HEK293 (cell line): ENCODE data around the gene SNRNP70.

Source experiments
- HOXC10 ChIP-seq: sonication (generic); formaldehyde crosslinking; IDR thresholded peaks from 2 replicates; pipeline ENCODE4 v1.8.1; 2023; ENCODE audit warnings: mild to moderate bottlenecking, missing genetic modification reagents
- MEIS1 ChIP-seq: sonication (generic); formaldehyde crosslinking; IDR thresholded peaks from 2 replicates; pipeline ENCODE4 v1.8.1; 2022; ENCODE audit warnings: missing genetic modification reagents, mild to moderate bottlenecking, borderline replicate concordance
- RBAK ChIP-seq: fragments of 450-650 bp; formaldehyde crosslinking; IDR thresholded peaks from 2 replicates; pipeline ENCODE4 v1.5.1; 2016; ENCODE audit warnings: missing biosample characterization, missing genetic modification characterization
- YY1 ChIP-seq: fragments of 450-650 bp; formaldehyde crosslinking; IDR thresholded peaks from 2 replicates; pipeline ENCODE4 v1.5.1; 2018; ENCODE audit warnings: missing biosample characterization, missing genetic modification characterization
- ZFP37 ChIP-seq: fragments of 450-650 bp; formaldehyde crosslinking; IDR thresholded peaks from 2 replicates; pipeline ENCODE4 v1.5.1; 2016; ENCODE audit warnings: missing biosample characterization, missing genetic modification characterization
- ZFP41 ChIP-seq: fragments of 450-650 bp; formaldehyde crosslinking; IDR thresholded peaks from 2 replicates; pipeline ENCODE4 v1.5.1; 2016; ENCODE audit warnings: missing biosample characterization, missing genetic modification characterization, borderline replicate concordance
- ZNF202 ChIP-seq: fragments of 450-650 bp; formaldehyde crosslinking; IDR thresholded peaks from 2 replicates; pipeline ENCODE4 v1.5.1; 2016; ENCODE audit warnings: missing biosample characterization, missing genetic modification characterization, borderline replicate concordance
- ZNF214 ChIP-seq: fragments of 450-650 bp; formaldehyde crosslinking; IDR thresholded peaks from 2 replicates; pipeline ENCODE4 v1.5.1; 2017; ENCODE audit warnings: missing biosample characterization, mild to moderate bottlenecking, missing genetic modification characterization, borderline replicate concordance
- ZNF335 ChIP-seq: fragments of 450-650 bp; formaldehyde crosslinking; conservative IDR thresholded peaks from 2 replicates; pipeline ENCODE4 v1.5.1; 2016; ENCODE audit warnings: missing biosample characterization, missing genetic modification characterization
- ZNF354C ChIP-seq: fragments of 450-650 bp; formaldehyde crosslinking; IDR thresholded peaks from 2 replicates; pipeline ENCODE4 v1.5.1; 2016; ENCODE audit warnings: missing biosample characterization, missing genetic modification characterization, low read depth, borderline replicate concordance
- ZNF394 ChIP-seq: fragments of 450-650 bp; formaldehyde crosslinking; IDR thresholded peaks from 2 replicates; pipeline ENCODE4 v1.5.1; 2016; ENCODE audit warnings: missing biosample characterization, missing genetic modification characterization, mild to moderate bottlenecking, moderate library complexity, borderline replicate concordance
- ZNF404 ChIP-seq: fragments of 450-650 bp; formaldehyde crosslinking; IDR thresholded peaks from 2 replicates; pipeline ENCODE4 v1.5.1; 2017; ENCODE audit warnings: missing biosample characterization, missing genetic modification characterization
- ZNF423 ChIP-seq: fragments of 450-650 bp; formaldehyde crosslinking; IDR thresholded peaks from 2 replicates; pipeline ENCODE4 v1.5.1; 2016; ENCODE audit warnings: missing biosample characterization, missing genetic modification characterization
- ZNF433 ChIP-seq: fragments of 450-650 bp; formaldehyde crosslinking; IDR thresholded peaks from 2 replicates; pipeline ENCODE4 v1.5.1; 2016; ENCODE audit warnings: missing biosample characterization, missing genetic modification characterization, low read depth
- ZNF501 ChIP-seq: fragments of 450-650 bp; formaldehyde crosslinking; IDR thresholded peaks from 2 replicates; pipeline ENCODE4 v1.5.1; 2016; ENCODE audit warnings: missing biosample characterization, missing genetic modification characterization
- ZNF600 ChIP-seq: fragments of 450-650 bp; formaldehyde crosslinking; IDR thresholded peaks from 2 replicates; pipeline ENCODE4 v1.5.1; 2016; ENCODE audit warnings: missing biosample characterization, missing genetic modification characterization
- ZNF623 ChIP-seq: fragments of 450-650 bp; formaldehyde crosslinking; IDR thresholded peaks from 2 replicates; pipeline ENCODE4 v1.5.1; 2016; ENCODE audit warnings: missing biosample characterization, missing genetic modification characterization
- ZNF785 ChIP-seq: fragments of 450-650 bp; formaldehyde crosslinking; IDR thresholded peaks from 2 replicates; pipeline ENCODE4 v1.5.1; 2016; ENCODE audit warnings: missing biosample characterization, missing genetic modification characterization
- TF ChIP-seq, protein P1 (sequence below): fragments of 450-650 bp; IDR thresholded peaks from 2 replicates; pipeline ENCODE4 v1.5.1; 2018; ENCODE audit warnings: missing biosample characterization, missing genetic modification characterization
- TF ChIP-seq, protein P2 (sequence below): IDR thresholded peaks from 2 replicates; pipeline ENCODE4 v1.6.1; 2011; ENCODE audit warnings: mild to moderate bottlenecking, low read depth, low read length, borderline replicate concordance
- TF ChIP-seq, protein P3 (sequence below): fragments of 450-650 bp; formaldehyde crosslinking; IDR thresholded peaks from 2 replicates; pipeline ENCODE4 v1.5.1; 2016; ENCODE audit warnings: missing biosample characterization, missing genetic modification characterization
- TF ChIP-seq, protein P4 (sequence below): fragments of 450-650 bp; formaldehyde crosslinking; IDR thresholded peaks from 2 replicates; pipeline ENCODE4 v1.5.1; 2016; ENCODE audit warnings: missing biosample characterization, missing genetic modification characterization
- TF ChIP-seq, protein P5 (sequence below): fragments of 450-650 bp; formaldehyde crosslinking; IDR thresholded peaks from 2 replicates; pipeline ENCODE4 v1.5.1; 2016; ENCODE audit warnings: missing biosample characterization, missing genetic modification characterization
- TF ChIP-seq, protein P6 (sequence below): fragments of 450-650 bp; formaldehyde crosslinking; IDR thresholded peaks from 2 replicates; pipeline ENCODE4 v1.5.1; 2016; ENCODE audit warnings: missing biosample characterization, missing genetic modification characterization
- TF ChIP-seq, protein P7 (sequence below): fragments of 450-650 bp; formaldehyde crosslinking; IDR thresholded peaks from 2 replicates; pipeline ENCODE4 v1.5.1; 2016; ENCODE audit warnings: missing biosample characterization, missing genetic modification characterization

SNRNP70 gene

DNA sequence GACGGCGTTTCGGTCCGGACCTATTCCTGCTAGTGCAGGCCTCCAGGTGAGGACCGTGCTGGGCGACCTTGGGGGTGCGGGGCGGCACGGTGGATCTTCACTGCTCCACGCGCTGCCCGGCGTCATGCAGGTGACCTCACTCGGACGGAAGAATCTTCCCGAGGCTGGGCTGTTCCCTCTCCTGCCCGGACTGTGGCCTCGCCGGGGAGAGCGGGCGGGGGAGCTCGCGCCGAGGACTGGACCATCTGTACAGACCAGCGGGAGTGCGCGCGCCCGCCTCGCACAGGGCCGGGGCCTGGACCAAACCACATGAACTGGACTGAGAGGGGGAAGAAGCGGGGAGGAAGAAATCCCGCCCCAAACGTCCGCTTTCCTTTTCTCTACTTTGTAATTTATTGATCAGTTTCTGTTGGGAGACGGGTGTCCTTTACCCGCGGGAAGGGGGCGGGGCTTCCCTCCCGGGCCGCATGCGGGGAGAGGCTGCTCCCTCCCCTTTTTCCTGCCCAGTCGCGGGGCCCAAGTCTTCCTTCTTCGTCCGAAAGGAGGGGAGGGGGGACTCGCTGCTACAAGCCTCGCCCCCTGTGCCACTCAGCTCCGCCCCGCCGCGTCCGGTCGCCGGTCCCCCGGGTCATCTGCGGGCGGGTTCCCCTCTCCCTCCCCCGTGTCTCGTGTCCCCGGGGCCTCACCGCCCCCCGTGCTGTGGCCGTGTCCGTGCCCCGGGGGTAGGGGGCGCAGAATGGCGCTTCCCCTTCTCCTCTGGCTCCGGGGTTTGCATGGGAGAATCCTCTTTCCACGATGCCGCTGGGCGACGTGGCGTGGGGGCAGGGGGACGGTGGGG, 65.1 kb downstream of the SNRNP70 start (continued):
- TF ChIP-seq ZNF335 (tag by site-specific recombination): peak; percentile 86
- TF ChIP-seq, protein P1, sequence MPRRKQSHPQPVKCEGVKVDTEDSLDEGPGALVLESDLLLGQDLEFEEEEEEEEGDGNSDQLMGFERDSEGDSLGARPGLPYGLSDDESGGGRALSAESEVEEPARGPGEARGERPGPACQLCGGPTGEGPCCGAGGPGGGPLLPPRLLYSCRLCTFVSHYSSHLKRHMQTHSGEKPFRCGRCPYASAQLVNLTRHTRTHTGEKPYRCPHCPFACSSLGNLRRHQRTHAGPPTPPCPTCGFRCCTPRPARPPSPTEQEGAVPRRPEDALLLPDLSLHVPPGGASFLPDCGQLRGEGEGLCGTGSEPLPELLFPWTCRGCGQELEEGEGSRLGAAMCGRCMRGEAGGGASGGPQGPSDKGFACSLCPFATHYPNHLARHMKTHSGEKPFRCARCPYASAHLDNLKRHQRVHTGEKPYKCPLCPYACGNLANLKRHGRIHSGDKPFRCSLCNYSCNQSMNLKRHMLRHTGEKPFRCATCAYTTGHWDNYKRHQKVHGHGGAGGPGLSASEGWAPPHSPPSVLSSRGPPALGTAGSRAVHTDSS (tag by site-specific recombination): peak; percentile 61
- TF ChIP-seq ZNF394 (tag by site-specific recombination): peak; percentile 55; the same call in 1 of the 2 replicates
- no peak for TF ChIP-seq ZNF433 (tag by site-specific recombination)
- no peak for TF ChIP-seq ZNF404
- no peak for TF ChIP-seq ZNF423 (tag by site-specific recombination)
- no peak; the same call in 1 of the 2 replicates for TF ChIP-seq ZNF600
- TF ChIP-seq, protein P2, sequence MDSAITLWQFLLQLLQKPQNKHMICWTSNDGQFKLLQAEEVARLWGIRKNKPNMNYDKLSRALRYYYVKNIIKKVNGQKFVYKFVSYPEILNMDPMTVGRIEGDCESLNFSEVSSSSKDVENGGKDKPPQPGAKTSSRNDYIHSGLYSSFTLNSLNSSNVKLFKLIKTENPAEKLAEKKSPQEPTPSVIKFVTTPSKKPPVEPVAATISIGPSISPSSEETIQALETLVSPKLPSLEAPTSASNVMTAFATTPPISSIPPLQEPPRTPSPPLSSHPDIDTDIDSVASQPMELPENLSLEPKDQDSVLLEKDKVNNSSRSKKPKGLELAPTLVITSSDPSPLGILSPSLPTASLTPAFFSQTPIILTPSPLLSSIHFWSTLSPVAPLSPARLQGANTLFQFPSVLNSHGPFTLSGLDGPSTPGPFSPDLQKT: no peak
- TF ChIP-seq HOXC10 (CRISPR knock-in tag): no peak
- no peak; the same call in 1 of the 2 replicates for TF ChIP-seq ZNF623 (tag by site-specific recombination)
- TF ChIP-seq, protein P3, sequence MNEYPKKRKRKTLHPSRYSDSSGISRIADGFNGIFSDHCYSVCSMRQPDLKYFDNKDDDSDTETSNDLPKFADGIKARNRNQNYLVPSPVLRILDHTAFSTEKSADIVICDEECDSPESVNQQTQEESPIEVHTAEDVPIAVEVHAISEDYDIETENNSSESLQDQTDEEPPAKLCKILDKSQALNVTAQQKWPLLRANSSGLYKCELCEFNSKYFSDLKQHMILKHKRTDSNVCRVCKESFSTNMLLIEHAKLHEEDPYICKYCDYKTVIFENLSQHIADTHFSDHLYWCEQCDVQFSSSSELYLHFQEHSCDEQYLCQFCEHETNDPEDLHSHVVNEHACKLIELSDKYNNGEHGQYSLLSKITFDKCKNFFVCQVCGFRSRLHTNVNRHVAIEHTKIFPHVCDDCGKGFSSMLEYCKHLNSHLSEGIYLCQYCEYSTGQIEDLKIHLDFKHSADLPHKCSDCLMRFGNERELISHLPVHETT: no peak; the same call in 1 of the 2 replicates
- TF ChIP-seq YY1: no peak
- TF ChIP-seq, protein P4, sequence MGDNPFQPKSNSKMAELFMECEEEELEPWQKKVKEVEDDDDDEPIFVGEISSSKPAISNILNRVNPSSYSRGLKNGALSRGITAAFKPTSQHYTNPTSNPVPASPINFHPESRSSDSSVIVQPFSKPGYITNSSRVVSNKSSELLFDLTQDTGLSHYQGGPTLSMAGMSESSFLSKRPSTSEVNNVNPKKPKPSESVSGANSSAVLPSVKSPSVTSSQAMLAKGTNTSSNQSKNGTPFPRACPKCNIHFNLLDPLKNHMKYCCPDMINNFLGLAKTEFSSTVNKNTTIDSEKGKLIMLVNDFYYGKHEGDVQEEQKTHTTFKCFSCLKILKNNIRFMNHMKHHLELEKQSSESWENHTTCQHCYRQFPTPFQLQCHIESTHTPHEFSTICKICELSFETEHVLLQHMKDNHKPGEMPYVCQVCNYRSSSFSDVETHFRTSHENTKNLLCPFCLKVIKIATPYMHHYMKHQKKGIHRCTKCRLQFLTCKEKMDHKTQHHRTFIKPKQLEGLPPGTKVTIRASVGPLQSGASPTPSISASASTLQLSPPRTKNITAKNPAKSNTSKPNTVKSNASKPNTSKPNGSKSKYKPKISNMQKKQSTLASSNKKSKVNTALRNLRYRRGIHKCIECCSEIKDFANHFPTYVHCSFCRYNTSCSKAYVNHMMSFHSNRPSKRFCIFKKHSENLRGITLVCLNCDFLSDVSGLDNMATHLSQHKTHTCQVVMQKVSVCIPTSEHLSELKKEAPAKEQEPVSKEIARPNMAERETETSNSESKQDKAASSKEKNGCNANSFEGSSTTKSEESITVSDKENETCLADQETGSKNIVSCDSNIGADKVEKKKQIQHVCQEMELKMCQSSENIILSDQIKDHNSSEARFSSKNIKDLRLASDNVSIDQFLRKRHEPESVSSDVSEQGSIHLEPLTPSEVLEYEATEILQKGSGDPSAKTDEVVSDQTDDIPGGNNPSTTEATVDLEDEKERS: no peak
- TF ChIP-seq, protein P5, sequence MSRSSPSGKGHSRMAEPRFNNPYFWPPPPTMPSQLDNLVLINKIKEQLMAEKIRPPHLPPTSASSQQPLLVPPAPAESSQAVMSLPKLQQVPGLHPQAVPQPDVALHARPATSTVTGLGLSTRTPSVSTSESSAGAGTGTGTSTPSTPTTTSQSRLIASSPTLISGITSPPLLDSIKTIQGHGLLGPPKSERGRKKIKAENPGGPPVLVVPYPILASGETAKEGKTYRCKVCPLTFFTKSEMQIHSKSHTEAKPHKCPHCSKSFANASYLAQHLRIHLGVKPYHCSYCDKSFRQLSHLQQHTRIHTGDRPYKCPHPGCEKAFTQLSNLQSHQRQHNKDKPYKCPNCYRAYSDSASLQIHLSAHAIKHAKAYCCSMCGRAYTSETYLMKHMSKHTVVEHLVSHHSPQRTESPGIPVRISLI (tag by site-specific recombination): no peak
- no peak; the same call in 1 of the 2 replicates for TF ChIP-seq MEIS1 (CRISPR knock-in tag)
- no peak for TF ChIP-seq ZNF501 (tag by site-specific recombination)
- TF ChIP-seq, protein P6, sequence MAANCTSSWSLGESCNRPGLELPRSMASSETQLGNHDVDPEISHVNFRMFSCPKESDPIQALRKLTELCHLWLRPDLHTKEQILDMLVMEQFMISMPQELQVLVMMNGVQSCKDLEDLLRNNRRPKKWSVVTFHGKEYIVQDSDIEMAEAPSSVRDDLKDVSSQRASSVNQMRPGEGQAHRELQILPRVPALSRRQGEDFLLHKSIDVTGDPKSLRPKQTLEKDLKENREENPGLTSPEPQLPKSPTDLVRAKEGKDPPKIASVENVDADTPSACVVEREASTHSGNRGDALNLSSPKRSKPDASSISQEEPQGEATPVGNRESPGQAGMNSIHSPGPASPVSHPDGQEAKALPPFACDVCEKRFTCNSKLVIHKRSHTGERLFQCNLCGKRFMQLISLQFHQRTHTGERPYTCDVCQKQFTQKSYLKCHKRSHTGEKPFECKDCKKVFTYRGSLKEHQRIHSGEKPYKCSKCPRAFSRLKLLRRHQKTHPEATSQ (tag by site-specific recombination): no peak
- TF ChIP-seq RBAK (tag by site-specific recombination): no peak
- TF ChIP-seq ZNF214 (tag by site-specific recombination): no peak
- no peak for TF ChIP-seq ZFP37 (tag by site-specific recombination)
- no peak for TF ChIP-seq ZNF354C
- TF ChIP-seq, protein P7, sequence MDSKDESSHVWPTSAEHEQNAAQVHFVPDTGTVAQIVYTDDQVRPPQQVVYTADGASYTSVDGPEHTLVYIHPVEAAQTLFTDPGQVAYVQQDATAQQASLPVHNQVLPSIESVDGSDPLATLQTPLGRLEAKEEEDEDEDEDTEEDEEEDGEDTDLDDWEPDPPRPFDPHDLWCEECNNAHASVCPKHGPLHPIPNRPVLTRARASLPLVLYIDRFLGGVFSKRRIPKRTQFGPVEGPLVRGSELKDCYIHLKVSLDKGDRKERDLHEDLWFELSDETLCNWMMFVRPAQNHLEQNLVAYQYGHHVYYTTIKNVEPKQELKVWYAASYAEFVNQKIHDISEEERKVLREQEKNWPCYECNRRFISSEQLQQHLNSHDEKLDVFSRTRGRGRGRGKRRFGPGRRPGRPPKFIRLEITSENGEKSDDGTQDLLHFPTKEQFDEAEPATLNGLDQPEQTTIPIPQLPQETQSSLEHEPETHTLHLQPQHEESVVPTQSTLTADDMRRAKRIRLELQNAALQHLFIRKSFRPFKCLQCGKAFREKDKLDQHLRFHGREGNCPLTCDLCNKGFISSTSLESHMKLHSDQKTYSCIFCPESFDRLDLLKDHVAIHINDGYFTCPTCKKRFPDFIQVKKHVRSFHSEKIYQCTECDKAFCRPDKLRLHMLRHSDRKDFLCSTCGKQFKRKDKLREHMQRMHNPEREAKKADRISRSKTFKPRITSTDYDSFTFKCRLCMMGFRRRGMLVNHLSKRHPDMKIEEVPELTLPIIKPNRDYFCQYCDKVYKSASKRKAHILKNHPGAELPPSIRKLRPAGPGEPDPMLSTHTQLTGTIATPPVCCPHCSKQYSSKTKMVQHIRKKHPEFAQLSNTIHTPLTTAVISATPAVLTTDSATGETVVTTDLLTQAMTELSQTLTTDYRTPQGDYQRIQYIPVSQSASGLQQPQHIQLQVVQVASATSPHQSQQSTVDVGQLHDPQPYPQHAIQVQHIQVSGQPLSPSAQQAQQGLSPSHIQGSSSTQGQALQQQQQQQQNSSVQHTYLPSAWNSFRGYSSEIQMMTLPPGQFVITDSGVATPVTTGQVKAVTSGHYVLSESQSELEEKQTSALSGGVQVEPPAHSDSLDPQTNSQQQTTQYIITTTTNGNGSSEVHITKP (tag by site-specific recombination): peak; percentile 100
- no peak for TF ChIP-seq ZNF202 (tag by site-specific recombination)
- TF ChIP-seq ZNF785 (tag by site-specific recombination): 0 out of 2 replicates have a peak, but pooled peaks have one; percentile 21
- no peak for TF ChIP-seq ZFP41
